ENCODE data around the gene IQCE.
"Not testable (repeated sequence)": the region's sequence is repeated elsewhere in the genome, so short reads cannot be mapped to it uniquely, and the experiment has no call there.

Gene IQCE

DNA sequence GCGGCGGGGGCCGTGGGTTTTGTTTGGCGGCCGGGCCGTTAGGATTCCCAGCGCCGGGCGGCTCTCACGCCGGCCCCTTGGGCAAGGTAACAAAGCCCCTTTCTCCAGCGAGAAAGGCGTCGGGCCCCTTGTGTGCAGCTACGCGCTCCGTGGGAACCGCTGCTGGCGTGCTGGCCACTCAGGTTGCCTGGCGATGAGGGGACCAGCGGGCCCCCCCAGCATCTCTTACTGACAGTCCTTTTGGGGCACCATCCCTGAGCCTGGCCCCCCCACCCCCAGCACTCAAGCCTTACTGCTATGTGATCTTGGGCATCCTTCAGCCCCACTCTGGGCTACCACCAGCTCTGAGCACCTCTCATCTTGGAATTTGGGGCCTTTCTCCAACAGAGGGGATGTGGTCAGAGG is 37.4 kb upstream of the IQCE start:
- in situ Hi-C loops (cut with MboI; ENCODE audit: low sequenced_read_pairs) = no loop called here

- in situ Hi-C loops (cut with MboI; ENCODE audit: low sequenced_read_pairs) = no loop called here
Measured at GRCh38 chr7:2521952-2522591, 36.7 kb upstream of the IQCE start.

- in situ Hi-C loops (cut with MboI; ENCODE audit: low sequenced_read_pairs) = no loop called here
Measured at GRCh38 chr7:2522780-2523433, 35.9 kb upstream of the IQCE start.

GRCh38 chr7:2523461-2523936 is 35.3 kb upstream of the IQCE start:
- in situ Hi-C loops (cut with MboI; ENCODE audit: low sequenced_read_pairs) = no loop called here

DNA sequence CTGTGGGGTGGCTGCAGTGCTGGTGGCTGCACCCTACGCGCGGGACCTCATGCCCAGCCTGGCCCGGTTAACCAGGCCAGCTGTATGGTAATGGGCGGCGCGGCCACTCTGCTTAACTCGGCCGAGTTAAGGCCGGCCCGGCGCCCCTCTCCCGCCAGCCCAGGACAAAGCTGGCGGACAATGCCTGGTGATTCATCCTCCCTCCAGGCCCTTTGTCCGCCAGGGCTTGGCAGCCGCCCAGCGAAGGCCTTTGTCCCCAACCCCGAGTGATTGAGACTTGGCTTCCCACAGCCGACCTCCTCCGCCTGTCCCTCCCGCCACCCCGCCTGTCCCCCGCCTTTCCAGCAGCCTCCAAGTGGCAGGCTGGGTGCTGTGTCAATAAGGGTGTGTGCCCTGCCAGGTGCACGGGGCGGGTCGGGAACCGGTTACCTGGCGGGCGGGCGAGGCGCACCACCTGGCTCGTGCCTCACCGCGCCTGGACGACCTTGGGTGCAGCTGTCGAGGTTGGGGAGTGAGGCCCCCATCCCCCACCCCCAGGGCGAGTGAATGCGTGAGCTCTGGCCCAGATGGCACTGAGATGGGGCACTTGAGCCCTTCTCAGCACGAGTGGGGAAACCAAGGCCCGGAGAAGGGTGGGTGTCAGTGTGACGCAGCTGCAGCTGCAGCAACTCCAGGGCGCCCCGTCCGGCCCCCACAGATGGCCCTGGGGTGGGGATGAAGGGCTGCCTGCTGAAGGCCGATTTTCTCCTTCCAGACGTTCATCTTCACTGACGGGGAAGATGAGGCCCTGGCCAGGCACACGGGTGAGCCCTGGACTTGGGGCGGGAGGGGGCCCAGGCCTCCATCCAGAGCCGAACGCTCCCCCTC is 34.6 kb upstream of the IQCE start:
- in situ Hi-C loops (cut with MboI; ENCODE audit: low sequenced_read_pairs) = no loop called here

DNA sequence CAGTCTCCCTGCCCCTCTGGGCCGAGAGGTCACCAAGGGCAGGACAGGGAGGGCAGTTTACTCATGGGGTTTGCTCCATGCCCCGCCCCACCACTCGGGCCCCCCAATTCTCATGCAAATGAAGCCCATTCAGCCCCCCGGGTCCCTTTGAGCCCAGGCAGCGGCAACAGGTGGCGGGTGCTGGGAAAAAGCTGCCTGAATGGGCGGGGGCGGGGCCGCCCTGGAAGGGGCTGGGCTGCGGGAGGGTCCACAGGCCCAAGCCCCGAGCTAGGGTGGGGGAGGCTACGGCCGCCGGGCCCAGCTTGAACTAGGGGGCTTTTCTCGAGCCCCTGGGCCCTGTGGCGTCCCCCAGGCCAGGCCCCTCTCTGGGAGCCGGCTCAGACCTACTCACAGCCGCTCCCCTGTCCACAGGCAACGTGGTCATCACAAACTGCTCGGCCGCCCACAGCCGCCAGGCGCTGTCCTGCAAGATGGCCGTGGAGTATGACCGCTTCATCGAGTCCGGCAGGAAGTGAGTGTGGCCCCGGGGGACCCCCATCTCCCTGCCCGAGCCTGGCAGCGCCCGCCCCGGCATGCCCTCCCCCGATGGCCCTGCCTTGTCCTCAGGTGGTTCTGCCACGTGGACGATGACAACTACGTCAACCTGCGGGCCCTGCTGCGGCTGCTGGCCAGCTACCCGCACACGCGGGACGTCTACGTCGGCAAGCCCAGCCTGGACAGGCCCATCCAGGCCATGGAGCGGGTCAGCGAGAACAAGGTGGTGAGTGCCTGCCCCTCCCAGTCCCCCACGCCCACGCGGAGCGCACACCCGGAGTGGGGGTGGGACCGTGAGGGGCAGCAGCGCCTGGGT is 33.7 kb upstream of the IQCE start:
- in situ Hi-C loops (cut with MboI; ENCODE audit: low sequenced_read_pairs) = no loop called here

DNA sequence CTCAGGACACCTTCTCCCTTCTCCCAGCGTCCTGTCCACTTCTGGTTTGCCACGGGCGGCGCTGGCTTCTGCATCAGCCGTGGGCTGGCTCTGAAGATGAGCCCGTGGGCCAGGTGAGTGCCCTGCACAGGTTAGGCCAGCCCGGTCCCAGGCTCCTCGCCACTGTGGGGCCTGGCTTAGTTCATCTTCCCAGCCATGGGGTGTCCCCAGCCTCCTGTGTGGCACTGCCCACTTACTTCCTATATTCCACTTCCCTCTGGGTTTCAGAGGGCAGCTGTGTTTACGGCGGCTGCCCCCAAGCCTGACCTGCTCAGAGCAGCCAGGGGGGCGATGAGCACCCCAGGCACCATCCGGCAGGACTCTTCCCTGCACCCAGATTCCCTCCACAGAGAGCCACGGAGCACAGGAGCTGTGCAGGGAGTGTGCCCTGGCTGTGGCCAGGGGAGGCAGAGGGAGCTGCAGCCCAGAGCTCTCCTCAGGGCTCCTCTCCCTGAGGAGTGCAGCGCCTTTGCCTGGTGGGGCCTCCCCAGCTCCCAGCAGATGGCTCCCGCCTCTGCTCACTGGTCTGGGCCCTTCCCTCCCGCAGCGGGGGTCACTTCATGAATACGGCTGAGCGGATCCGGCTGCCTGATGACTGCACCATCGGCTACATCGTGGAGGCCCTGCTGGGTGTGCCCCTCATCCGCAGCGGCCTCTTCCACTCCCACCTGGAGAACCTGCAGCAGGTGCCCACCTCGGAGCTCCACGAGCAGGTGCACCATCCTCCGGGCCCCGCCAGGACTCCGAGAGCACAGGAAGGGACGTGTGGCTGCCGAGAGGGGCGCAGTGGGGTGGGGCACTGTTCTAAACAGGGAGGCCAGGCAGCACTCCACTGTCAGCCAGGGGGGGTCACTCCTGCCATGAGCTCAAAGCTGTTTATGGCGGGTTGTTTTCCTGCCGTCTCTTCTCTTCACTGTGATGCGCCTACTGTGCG is 32.8 kb upstream of the IQCE start:
- in situ Hi-C loops (cut with MboI; ENCODE audit: low sequenced_read_pairs) = no loop called here

- in situ Hi-C loops (cut with MboI; ENCODE audit: low sequenced_read_pairs) = no loop called here
Measured at GRCh38 chr7:2526659-2527504, 31.9 kb upstream of the IQCE start.

GRCh38 chr7:2527505-2528467 is 31.0 kb upstream of the IQCE start:
- in situ Hi-C loops (cut with MboI; ENCODE audit: low sequenced_read_pairs) = no loop called here

DNA sequence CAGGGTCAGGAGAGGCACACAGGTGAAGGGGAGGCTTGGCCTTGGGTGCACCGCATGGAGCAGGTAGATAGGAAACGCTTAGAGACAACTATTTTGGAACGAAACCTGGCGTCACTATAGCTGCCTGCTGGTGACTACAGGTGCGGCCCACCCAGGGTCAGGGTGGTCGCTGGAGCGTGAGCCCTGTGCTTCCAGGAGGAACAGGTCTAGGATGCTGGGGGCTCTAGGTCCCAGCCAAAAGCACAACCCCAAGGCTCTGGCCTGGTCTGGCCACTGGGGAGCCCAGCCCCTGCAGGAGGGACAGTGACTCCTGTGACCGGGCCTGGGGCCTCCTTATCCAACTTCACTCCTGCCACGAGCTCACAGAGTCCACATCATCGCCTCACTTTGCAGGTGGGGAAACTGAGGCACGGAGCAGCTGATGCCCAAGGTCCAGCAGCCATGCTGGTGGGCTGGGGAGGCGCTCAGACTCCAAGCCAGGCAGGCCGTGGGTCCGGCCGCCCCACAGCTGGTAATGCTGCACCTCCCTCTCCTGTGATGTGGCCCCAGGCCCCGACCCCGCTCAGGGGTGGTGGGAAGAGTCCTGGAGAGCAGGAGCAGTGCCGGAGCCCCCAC is 30.2 kb upstream of the IQCE start:
- in situ Hi-C loops (cut with MboI; ENCODE audit: low sequenced_read_pairs) = no loop called here

DNA sequence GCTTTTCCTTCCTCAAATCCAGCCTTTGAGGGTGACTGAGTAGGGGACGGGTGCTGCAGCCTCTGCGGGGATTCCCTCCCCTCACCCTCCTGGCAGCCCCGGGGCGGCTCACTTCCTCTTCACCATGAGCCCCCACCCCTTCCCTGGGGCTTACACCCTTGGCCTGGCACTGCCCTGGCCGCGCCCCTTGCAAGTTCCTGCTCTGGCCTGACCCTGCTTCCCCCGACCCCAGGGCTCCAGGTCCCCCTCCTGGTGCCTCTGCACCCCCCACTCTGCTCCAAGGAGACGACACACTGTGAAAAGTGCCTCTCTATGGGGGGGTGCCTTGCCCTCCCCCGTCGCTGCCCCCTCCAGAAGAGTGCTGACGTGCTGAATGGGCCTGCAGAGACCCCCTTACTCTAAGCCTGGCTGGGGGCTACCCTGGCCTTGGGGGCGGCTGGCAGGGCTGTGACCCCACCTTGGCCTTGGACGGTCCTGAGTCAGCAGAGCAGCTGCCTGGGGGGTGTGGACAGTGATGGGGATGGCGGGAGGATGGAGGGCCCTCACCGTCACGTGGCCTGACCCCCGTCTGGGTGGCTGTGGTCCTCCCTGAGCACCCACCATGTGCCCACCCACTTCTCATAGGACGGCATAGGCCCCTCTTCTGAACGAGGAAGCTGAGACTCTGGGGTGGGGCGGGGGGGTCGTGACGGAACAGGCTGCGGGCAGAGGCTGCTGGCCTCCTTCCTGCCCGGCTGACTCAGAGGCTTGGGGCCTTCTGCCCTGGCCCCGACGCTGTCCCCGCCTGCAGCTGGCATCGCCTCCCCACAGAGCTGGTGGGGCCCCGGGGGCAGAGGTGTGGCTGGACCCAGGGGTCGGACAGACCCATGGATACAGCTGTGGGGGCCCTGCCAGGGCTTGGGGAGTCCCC is 29.4 kb upstream of the IQCE start:
- in situ Hi-C loops (cut with MboI; ENCODE audit: low sequenced_read_pairs) = no loop called here

- in situ Hi-C loops (cut with MboI; ENCODE audit: low sequenced_read_pairs) = no loop called here
Measured at GRCh38 chr7:2530071-2530987, 28.4 kb upstream of the IQCE start.

DNA sequence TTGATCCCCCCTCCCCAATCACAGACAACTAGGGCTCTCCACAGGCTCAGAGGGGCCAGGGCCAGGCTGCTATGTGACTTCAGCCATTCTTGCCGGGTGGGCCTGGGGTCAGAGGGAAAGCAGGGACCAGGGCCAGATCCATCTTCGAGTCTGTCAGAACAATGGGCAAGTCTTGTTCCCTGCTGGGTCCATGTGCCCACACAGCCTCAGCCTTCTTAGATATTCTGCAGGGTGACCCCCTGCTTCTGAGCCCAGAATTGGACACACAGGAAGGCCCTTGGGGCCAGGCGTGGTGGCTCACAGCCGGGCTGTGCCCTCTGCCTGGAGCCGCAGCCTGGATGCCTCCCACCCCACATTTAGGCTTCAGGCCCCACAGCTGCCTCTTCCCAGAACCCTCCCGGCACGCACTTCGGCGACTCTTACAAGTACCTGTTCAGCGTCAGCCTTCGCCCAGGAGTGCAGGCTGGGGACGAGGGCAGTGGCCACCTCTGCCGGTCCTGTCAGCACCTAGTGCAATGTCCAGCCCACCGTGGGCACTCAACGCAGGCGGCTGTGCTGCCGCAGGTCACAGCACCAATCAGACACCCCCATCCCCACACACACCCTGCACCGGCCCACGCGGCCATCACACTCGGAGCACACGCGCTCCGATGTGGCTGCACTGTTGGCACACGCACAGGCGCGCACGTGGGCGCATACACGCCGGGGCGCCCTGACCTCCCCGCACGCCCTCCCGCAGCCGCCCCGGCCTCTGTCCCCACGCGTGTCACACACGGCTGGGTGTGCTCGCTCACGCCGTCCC is 27.6 kb upstream of the IQCE start:
- in situ Hi-C loops (cut with MboI; ENCODE audit: low sequenced_read_pairs) = not testable (repeated sequence)

- in situ Hi-C loops (cut with MboI; ENCODE audit: low sequenced_read_pairs) = not testable (repeated sequence)
Measured at GRCh38 chr7:2531796-2532110, 27.0 kb upstream of the IQCE start.
